ENCODE data around the gene REV1.

REV1 gene

DNA sequence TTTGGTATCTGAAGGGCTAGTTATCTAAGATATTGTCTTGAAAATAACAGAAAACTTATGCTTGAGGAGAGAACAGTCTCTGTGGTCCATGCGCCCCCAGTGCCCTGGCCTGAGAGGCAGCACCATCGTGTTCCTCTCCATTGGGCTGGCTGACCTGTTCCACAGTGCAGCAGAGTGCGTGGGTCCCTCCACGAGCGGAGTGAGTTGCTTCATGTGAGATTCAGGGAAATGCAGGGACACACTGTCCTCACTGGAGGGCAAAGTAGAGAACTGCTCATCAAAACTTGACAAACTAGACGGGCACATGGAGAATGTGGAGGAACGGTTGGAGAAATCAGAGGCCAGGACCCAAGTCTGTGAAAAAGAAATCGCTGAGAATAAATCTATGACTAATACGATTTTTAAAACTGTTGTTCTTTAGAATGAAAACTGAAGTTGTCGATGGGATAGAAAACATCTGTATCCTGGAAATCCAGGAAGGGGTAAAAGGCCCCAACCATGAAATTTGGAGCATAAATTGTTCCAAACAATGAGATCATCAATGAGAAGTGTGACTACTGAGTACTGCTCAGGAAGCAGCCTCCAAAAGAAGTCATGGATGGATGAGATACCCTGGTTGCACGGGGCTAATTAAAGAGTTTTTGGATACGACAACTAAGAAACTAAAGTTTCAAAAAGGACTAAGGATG is 58.1 kb downstream of the REV1 start:
- Histone ChIP-seq H3K9me3 (ENCODE audit: control insufficient read depth, insufficient read depth, low read depth, low read length) (no peaks in the 10 kb centered on the region), H3K36me3 (ENCODE audit: control insufficient read depth in 2 of 2, insufficient read depth in 1 of 2, low read length in 2 of 2) (peaks cover 20 to 53% of the 10 kb centered on the region in 2 experiments), H3K4me3 (ENCODE audit: low read depth, low read length) (no peak overlapping the region), H3K27ac (ENCODE audit: extremely low read depth, low read depth, low read length) (no peak overlapping the region), H3K4me1 (ENCODE audit: control insufficient read depth, insufficient read depth, low read length) (no peaks in the 10 kb centered on the region)
- TF ChIP-seq ZNF146 (tag by site-specific recombination; IDR thresholded peaks at IDR 0.05) (no peak), ZNF341 (tag by site-specific recombination; IDR thresholded peaks at IDR 0.05; ENCODE audit: low read depth) (no peak), ZNF514 (tag by site-specific recombination; IDR thresholded peaks at IDR 0.05) (no peak), ZBTB21 (tag by site-specific recombination; IDR thresholded peaks at IDR 0.05) (no peak), SALL2 (tag by site-specific recombination; IDR thresholded peaks at IDR 0.05; ENCODE audit: borderline replicate concordance) (no peak), ZNF610 (tag by site-specific recombination; IDR thresholded peaks at IDR 0.05; ENCODE audit: borderline replicate concordance) (no peak), ZNF366 (tag by site-specific recombination; conservative IDR thresholded peaks at IDR 0.05) (no peak), PRDM1 (tag by site-specific recombination; IDR thresholded peaks at IDR 0.05) (no peak), ZNF623 (tag by site-specific recombination; IDR thresholded peaks at IDR 0.05) (no peak), ZNF626 (tag by site-specific recombination; IDR thresholded peaks at IDR 0.05) (no peak), ZNF670 (tag by site-specific recombination; IDR thresholded peaks at IDR 0.05; ENCODE audit: low read depth) (no peak), ZBTB20 (tag by site-specific recombination; IDR thresholded peaks at IDR 0.05) (no peak), ZNF155 (tag by site-specific recombination; IDR thresholded peaks at IDR 0.05) (no peak), ZNF239 (tag by site-specific recombination; IDR thresholded peaks at IDR 0.05) (no peak)
- TF ChIP-seq, protein P1, sequence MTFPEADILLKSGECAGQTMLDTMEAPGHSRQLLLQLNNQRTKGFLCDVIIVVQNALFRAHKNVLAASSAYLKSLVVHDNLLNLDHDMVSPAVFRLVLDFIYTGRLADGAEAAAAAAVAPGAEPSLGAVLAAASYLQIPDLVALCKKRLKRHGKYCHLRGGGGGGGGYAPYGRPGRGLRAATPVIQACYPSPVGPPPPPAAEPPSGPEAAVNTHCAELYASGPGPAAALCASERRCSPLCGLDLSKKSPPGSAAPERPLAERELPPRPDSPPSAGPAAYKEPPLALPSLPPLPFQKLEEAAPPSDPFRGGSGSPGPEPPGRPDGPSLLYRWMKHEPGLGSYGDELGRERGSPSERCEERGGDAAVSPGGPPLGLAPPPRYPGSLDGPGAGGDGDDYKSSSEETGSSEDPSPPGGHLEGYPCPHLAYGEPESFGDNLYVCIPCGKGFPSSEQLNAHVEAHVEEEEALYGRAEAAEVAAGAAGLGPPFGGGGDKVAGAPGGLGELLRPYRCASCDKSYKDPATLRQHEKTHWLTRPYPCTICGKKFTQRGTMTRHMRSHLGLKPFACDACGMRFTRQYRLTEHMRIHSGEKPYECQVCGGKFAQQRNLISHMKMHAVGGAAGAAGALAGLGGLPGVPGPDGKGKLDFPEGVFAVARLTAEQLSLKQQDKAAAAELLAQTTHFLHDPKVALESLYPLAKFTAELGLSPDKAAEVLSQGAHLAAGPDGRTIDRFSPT (tag by site-specific recombination; IDR thresholded peaks at IDR 0.05): no peak
- TF ChIP-seq, protein P2, sequence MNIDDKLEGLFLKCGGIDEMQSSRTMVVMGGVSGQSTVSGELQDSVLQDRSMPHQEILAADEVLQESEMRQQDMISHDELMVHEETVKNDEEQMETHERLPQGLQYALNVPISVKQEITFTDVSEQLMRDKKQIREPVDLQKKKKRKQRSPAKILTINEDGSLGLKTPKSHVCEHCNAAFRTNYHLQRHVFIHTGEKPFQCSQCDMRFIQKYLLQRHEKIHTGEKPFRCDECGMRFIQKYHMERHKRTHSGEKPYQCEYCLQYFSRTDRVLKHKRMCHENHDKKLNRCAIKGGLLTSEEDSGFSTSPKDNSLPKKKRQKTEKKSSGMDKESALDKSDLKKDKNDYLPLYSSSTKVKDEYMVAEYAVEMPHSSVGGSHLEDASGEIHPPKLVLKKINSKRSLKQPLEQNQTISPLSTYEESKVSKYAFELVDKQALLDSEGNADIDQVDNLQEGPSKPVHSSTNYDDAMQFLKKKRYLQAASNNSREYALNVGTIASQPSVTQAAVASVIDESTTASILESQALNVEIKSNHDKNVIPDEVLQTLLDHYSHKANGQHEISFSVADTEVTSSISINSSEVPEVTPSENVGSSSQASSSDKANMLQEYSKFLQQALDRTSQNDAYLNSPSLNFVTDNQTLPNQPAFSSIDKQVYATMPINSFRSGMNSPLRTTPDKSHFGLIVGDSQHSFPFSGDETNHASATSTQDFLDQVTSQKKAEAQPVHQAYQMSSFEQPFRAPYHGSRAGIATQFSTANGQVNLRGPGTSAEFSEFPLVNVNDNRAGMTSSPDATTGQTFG (tag by site-specific recombination; IDR thresholded peaks at IDR 0.05; ENCODE audit: borderline replicate concordance): no peak
- TF ChIP-seq, protein P3, sequence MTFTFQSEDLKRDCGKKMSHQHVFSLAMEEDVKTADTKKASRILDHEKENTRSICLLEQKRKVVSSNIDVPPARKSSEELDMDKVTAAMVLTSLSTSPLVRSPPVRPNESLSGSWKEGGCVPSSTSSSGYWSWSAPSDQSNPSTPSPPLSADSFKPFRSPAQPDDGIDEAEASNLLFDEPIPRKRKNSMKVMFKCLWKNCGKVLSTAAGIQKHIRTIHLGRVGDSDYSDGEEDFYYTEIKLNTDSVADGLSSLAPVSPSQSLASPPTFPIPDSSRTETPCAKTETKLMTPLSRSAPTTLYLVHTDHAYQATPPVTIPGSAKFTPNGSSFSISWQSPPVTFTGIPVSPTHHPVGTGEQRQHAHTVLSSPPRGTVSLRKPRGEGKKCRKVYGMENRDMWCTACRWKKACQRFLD (tag by site-specific recombination; IDR thresholded peaks at IDR 0.05): no peak
- TF ChIP-seq, protein P4, sequence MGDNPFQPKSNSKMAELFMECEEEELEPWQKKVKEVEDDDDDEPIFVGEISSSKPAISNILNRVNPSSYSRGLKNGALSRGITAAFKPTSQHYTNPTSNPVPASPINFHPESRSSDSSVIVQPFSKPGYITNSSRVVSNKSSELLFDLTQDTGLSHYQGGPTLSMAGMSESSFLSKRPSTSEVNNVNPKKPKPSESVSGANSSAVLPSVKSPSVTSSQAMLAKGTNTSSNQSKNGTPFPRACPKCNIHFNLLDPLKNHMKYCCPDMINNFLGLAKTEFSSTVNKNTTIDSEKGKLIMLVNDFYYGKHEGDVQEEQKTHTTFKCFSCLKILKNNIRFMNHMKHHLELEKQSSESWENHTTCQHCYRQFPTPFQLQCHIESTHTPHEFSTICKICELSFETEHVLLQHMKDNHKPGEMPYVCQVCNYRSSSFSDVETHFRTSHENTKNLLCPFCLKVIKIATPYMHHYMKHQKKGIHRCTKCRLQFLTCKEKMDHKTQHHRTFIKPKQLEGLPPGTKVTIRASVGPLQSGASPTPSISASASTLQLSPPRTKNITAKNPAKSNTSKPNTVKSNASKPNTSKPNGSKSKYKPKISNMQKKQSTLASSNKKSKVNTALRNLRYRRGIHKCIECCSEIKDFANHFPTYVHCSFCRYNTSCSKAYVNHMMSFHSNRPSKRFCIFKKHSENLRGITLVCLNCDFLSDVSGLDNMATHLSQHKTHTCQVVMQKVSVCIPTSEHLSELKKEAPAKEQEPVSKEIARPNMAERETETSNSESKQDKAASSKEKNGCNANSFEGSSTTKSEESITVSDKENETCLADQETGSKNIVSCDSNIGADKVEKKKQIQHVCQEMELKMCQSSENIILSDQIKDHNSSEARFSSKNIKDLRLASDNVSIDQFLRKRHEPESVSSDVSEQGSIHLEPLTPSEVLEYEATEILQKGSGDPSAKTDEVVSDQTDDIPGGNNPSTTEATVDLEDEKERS (tag by site-specific recombination; IDR thresholded peaks at IDR 0.05): no peak
- TF ChIP-seq, protein P5, sequence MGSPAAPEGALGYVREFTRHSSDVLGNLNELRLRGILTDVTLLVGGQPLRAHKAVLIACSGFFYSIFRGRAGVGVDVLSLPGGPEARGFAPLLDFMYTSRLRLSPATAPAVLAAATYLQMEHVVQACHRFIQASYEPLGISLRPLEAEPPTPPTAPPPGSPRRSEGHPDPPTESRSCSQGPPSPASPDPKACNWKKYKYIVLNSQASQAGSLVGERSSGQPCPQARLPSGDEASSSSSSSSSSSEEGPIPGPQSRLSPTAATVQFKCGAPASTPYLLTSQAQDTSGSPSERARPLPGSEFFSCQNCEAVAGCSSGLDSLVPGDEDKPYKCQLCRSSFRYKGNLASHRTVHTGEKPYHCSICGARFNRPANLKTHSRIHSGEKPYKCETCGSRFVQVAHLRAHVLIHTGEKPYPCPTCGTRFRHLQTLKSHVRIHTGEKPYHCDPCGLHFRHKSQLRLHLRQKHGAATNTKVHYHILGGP (tag by site-specific recombination; IDR thresholded peaks at IDR 0.05): no peak
- TF ChIP-seq, protein P6, sequence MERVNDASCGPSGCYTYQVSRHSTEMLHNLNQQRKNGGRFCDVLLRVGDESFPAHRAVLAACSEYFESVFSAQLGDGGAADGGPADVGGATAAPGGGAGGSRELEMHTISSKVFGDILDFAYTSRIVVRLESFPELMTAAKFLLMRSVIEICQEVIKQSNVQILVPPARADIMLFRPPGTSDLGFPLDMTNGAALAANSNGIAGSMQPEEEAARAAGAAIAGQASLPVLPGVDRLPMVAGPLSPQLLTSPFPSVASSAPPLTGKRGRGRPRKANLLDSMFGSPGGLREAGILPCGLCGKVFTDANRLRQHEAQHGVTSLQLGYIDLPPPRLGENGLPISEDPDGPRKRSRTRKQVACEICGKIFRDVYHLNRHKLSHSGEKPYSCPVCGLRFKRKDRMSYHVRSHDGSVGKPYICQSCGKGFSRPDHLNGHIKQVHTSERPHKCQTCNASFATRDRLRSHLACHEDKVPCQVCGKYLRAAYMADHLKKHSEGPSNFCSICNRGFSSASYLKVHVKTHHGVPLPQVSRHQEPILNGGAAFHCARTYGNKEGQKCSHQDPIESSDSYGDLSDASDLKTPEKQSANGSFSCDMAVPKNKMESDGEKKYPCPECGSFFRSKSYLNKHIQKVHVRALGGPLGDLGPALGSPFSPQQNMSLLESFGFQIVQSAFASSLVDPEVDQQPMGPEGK (tag by site-specific recombination; IDR thresholded peaks at IDR 0.05): no peak
- POLR2A ChIA-PET: no interaction called here
- CTCF ChIA-PET: no interaction called here
